Activated T-helper 9 cell treated with anti-CD3 and anti-CD28 coated beads, Interleukin-2, amount 50 U/mL, for 16 hours (primary cell): ENCODE data around the gene ASCL2.
"Not testable (repeated sequence)": the region's sequence is repeated elsewhere in the genome, so short reads cannot be mapped to it uniquely, and the experiment has no call there.

Source experiments
- DNase-seq: peaks from one replicate; pipeline ENCODE4 v3.0.0-alpha.2; 2020; ENCODE audit warnings: low read depth

Gene ASCL2

DNA sequence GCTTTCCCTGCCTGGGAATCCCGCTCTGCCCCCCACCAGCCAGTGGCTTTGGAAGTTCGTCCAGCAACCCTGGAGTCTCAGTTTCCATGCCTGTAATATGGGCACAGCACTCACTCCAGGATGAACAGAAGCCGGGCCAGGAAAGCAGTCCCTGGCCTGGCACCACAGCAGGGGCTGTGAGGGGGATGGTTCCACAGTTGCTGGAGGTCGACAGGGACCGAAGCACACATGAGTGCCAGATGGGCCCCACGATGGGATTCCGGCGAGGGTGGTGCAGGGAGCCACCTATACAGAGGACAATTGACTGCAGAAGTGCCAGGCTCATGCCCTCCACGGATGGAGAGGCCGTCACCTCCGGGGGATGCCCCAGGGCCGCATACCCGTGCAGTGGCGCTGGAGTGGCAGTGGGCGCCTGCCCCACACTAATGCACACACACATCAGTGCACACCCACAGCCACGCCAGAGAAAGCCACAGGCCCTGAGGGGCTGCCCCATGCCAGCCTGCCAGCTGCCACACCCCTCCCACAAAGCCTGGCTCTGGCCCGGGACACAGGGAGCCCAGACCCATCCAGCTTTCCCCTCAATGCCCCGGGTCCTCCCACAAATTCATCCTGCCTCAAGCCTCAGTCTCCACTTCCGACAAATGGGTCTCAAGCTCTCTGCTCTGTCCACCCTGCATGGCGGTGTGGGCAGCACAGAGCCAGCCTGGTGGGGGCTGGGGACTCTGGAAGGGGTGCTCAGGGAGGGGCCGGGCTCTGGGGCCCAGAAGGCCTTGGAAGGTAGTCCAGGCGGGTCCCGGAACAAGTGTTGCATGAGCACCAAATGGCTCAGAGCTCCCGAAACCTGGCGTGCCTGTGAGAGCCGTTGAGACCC is 9.7 kb downstream of the ASCL2 start:
- no peak for DNase-seq

DNA sequence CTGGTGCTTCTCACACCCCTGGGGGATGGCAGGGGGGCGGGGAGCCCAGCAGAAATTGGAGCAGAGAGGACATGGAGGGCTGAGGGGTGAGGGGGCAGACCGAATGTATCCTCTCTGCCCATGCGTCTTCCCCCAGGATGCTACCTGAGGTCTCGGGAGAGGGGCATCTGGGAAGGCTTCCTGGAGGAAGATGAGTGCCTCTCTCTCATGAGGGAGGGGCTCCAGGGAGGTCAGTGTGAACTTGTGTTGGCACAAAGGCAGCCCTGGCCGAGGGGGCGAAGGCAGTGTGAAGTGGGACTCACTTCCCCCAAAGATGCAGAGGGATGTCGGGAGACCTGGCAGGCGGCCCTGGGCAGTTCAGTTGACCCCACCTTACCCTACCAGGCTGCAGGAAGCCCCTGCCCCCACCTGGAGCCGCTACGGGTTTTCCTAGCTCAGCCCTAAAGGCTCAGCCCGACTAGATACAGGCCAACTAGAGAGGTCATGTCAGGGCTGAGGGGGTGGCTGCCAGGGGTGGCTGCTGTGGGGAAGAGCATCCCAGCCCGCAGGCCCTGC is 10.4 kb downstream of the ASCL2 start:
- no peak for DNase-seq

DNA sequence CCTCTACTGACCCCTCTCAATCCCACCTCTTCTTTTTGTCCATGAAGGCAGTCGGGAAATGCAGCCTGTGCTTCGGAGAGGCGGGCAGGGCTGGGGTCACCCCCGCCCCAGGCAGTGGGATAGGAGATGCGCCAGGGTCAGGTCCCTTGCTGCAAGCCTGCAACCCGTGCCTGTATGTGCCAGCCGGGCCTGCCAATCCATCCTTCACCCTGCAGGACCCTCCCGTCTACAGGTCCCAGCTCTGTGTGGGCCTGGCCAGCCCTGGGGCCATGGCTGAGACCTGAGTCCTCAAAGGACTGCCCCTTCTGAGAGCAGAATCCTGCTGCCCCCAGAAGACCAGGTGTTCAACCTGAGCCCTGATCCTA is 10.9 kb downstream of the ASCL2 start:
- no peak for DNase-seq

DNA sequence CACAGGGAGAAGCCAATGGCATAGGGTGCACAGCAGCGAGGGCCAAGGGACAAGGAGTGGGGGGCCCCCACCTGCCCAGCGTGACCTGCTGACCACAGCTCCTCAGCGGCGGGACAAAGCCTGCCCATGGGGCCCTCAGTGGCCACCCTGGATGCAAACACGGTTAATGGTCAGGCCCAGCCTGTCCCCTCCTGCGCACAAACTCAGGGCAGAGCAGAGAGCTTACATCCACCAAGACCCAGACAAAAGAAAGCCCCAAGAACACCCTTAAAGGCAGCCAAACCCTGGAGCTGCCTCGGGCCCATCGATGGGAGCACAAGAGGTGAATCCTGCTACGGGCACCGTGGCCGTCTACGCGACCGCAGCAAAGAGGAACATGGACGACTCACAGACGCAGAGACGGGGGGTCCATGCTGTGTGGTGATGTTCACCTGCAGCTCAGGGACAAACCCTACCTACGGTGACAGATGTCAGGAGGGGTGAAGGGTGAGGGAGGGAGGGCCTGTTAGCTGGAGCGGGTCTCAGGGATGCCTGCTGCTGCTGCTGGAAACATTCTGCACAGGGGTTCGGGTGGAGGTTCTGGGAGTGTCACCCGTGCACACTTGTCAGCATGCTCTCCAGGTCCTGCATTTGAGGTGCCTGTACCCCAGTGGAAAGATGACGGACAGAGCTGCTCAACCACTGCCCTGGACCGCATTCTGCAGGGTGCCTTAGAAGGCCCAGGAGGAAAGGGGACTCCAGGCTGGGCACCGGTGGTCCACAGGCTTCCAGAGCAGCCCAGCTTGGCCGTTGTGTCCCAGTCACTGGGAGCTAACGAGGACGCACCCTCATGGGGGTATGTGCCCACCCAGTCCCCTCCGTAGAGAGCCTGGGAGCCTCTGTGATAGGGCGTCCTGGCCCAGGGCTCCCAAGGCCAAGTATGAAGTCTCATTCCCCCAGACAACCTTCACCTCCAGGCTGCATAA is 11.6 kb downstream of the ASCL2 start:
- no peak for DNase-seq

DNA sequence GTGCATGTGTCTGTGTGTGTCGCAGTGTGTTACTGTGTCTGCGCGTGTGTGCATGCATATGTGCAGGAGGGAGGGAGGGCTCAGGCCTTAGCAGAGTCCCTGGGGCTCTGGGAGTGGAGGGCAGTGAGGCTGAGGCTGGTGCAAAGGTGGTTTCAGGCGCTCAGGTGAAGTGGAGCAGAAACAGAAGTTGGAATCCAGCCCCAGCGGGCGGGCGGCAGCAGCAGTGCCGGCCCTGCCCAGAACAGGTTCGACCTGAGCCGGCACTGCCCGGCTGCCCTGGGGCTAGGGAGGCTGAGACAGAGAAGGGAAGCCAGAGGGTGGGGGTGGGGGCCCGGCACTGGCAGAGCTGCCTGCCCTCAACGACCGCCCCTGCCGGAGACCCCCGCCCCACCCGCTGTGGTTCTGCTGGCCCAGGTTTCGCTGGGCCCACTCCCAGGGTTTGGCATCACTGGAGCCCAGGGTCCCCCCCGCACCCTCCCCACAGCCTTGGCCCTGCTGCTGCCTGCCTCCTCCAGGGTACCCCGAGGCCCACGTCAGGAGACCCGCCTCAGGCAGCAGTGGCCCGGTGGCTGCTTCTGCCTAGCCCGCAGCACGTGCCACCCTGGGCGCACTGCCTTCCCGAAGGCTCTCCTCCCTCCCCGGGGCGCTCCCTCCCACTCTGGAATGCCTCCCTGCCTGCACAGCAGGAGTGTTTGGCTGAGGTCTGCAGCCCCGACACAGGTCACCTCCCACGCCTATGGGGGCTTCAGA is 13.3 kb downstream of the ASCL2 start:
- DNase-seq, result no peak

DNA sequence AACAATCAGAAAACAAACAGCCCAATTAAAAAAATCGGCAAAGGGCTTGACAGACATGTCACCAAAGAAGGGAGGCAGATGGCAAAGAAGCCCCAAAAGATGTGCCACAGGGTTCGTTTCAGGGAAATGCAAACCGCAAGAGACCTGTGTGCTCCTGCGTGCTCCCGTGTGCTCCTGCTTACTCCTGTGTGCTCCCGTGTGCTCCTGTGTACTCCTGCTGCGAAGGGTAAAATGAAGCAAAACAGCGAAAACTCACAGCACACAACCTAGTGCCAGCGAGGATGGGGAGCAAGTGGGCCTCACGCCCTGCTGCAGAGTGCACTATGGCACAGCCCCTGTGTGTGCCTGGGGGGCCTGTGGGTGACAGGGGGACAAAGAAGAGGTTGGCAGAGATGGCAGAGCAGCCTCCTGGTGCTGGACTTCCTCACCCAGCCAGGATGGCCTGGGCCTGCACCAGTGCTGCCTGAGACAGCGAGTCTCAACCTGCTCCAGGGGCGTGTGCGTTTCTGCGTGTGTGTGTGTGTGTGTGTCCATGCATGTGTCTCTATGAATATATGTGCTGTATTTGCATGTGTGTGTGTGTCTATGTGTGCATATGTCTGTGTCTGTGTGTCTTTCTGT is 14.0 kb downstream of the ASCL2 start:
- DNase-seq, result no peak

DNA sequence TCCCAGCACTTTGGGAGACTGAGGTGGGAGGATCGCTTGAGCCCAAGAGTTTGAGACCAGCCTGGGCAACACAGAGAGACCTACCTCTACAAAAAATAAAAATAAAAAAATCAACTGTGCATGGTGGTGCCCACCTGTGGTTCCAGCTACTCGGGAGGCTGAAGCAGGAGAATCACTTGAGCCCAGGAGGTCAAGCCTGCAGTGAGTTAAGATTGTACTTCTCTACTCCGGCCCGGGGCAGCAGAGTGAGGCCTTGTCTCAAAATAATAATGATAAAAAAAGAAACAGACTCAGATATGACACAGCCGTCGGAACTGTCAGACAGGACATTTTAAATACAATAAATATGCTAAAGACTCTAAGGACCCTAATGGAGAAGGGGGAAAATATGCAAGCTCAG is 18.4 kb downstream of the ASCL2 start:
- no peak for DNase-seq

DNA sequence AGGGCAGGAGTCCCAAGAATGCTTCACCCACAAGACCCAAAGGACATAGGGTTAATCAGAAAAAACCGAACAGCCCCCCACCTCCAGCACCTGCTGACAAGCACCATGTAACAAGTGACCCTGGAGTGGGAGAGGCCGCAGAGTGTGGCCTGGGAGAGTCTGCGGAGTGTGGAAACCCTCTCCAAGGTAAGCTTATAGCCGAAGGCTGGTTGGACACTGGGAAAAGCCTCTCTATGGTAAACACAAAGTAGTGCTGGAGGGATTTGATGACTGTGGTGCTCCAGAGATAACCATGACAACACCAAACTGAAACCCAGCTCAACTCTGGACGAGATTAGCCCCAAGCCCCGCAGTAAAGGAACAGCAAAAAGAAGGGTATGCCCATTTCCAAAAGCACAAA is 19.2 kb downstream of the ASCL2 start:
- DNase-seq, result no peak

DNA sequence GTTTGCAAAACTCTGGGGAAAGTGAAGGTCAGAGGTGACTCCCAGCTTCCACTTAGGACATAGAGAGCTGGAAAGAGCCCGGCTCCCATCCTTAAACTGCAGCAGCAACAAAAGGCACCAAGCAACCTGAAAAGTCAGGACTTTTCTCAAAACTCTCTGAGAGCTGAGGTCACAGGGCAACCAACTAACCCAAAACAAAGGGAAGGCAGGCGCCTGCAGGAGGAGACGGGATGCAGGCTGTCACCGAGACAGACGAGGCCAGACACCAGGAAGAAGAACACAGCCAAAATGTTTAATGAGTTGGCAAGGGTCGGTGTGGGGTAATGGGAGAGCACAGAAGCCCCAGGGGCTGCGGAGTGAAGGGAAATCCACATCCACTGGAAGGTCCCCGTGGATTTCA is 19.9 kb downstream of the ASCL2 start:
- no peak for DNase-seq

DNA sequence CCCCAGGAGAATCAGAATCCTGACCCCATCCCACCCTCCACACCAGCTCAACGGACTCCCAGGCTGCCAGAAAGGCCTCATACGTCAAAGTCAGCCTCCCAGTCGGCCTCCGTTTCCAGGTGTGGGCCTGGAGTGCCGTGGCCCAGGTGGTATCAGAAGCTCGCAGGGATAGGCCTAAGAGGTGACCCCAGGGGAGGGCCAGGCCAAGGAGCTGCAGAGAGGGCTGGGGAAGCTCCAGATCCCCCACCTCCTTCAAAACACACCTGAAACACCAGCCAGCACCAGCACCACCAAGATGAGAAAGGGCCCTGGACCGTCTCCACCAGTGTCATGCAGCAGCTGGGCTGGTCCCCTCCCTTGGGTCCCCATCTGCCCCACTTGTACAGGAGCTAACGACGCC is 20.3 kb downstream of the ASCL2 start:
- no peak for DNase-seq

DNA sequence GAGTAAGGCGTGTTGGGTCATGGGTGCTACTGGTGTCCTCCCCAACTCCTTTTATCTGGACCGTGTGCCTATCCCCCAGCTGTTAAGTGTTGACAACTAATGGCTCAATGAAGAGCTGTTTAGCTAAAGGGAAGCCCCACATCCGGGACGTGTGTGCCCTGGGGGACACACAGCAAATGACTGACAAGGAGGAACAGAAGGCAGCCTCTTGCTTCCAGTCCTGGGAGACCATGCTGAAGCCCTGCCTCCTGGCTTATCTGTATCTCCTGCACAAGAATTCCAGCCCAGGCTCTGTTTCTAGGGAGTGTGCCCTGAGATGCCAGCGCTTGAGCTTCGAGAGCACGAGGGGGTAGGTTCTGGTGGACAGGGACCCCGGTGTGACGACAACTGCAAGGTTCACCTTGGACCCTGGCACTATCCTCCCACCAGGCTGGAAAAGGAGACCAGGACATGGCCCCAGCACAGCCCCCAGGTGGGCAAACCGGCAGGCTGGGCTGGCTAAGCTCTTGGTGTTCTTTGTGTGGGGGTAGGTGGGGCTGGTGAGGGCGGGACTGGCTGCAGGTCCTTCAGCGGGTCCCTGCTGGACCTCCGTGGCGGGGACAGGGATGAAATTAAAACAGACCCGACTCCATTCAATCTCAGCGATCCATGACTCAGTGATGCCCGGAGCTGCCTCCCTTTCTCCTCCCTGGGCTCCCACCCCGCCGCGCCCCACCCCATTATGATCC is 21.0 kb downstream of the ASCL2 start:
- no peak for DNase-seq

DNA sequence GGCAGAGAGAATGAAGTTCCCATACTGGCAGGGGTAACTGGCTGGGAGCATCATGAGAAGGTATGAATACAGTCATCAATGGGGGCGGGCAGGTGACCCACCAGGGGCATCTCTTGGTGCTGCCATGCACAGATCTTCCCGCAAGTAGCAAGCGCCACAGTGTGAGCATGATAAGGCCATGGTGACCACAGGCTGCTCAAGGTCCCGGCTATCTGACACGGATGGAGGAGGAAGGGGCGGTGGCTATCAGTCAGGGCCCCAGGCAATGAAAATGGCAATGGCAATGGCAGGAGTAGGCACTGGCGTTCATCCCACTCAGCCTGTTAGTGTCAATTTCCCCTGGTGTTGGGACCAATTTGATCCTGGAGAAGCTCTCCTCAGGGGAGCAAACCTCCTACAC is 21.6 kb downstream of the ASCL2 start:
- DNase-seq, result no peak

DNA sequence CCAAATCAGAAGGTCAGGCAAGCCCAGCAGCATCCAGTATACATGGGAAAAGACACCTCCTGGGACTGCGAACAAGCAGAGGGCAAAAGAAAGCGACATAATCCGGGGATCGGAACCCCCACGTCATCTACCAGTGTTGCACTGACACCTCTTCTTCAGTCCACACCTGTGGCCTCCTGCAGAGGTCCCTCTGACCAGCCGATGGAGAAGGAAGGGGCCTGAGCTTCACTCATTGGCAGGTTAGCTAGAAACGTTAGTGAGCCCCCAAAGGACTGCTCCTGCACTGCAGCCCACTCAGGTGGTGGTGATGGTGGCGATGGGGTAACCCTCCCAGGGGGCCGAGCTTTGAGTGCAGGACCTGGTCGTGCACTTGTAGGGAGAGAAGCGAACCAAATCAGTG is 22.1 kb downstream of the ASCL2 start:
- no peak for DNase-seq

DNA sequence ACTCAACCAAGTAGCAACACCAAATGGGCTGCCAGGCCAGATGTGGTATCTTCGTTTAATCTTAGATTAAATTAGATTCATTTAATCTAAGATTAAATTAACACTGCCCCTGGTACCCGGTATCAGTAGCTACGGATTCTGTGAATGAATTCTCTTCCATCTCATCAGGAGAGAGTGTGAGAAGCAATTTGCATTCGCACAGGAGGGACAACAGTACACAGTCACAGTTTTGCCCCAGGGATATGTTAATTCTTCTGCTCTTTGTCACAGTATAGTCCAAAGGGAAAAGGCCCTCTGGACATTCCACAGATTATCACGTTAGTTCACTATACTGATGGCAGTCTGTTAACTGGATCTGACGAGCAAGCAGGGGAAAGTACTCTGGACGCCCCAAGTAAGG is 22.9 kb downstream of the ASCL2 start:
- DNase-seq, result no peak

DNA sequence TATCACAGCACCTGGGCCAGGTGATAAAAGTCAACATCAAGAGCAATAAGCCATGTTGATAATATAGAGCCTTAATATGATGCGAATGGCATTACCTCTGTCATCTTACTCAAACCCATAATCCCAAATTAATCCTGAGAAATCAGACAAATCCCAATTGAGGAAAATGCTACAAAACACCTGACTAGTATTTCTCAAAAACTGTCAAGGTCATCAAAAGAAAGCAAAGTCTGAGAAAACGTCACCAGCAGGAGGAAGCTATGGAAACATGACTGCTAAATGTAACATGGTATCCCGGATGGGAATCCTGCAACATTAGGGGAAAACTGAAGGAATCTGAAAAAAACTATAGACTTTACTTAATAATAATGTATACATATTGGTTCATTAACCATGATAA is 29.6 kb downstream of the ASCL2 start:
- no peak for DNase-seq

DNA sequence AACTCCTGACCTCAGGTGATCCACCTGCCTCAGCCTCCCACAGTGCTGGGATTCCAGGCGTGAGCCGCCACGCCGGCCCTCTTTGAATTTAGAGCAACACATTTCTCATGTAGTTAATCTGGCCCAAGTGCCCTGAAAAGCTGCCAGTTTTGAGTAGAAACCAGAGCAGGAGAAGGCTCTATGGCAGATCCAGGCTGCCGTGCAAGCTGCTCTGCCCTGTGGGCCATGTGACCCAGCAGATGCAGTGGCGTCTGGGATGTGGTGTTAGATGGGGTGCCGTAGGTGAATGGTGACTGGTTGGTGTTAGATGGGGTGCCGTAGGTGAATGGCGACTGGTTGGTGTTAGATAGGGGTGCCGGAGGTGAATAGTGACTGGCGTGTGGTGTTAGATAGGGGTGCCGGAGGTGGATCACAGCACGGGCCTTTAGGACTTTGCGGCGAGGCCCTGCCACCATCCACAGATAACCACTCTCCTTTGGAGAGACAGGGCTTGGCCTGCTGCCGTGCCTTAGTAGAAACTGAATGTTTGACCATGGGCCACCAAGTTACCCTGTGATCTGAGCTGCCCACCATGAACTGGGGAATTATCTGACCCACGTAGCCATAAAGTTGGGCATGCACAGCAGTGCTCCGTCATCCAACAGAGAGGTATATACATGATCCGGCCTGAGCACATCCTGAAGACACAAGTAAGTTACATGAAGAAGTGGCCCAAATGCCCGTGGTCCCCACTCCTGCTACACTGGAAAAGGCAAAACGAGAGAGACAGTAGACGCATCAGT is 32.7 kb downstream of the ASCL2 start:
- no peak for DNase-seq

DNA sequence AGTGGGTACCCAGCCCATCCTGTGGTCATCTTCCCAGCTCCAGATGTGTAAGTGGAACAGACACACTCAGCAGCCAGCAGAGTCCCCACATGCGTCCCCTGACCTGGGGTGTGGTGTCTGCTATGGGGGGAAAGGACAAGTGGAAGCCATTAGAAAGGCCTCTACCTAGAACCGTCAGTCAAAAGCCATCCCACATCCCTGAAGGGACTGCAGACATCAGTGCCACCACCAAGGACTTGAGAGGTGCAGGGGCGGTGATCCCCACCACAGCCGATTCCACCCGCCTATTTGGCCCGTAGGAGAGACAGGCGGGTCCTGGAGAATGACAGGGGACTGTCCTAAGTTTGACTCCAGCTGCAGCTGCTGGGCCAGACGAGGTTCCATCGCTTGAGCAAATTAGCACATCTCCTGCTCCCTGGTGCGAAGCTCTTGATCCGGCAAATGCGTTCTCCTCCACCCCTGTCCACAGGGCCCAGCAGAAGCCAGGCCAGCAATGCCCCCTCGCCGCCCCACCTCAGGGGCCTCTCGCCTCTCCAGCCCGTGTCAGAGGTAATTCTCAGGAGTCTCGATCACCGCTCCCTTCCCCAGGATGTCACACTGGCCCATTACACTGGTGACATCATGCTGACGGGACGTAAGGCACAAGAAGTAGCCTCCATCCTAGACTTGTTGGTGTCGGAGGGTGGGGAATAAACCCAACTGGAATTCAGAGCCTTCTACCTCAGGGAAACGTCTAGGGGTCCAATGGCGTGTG is 33.8 kb downstream of the ASCL2 start:
- DNase-seq, result not testable (repeated sequence)

DNA sequence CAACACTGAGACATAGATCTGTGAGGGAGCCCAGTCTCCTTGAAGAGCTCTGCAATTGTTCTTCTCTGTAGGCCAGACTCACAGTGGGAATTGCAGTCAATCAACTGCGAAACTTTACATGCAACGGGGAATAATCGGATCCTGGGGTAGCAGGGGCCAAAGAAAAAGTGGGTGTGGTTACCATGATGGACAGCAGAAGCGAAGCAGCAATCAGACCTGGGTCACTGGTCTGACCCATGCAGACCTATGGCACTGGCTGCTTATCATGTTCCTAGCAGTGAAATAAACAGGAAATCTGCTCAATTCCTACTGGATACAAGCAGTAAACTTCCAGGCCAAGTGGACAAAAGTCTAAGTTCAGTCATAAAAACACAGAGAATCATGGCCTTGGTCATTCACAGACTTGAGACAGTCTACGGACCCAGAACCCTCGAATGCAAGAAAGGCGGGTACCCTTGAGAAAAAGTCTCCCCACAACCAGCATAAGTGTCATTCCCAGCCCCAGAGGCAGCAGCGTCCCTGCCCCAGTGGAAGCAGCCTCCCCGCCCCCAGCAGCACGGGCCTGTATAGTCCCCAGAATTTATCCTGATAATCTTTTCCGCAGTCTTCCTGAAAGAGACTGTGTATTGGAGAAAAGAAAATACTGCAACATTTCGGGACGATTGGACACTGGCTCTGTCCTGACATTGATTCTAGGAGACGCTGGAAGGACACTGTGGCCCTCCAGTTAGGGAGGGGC is 34.6 kb downstream of the ASCL2 start:
- no peak for DNase-seq

DNA sequence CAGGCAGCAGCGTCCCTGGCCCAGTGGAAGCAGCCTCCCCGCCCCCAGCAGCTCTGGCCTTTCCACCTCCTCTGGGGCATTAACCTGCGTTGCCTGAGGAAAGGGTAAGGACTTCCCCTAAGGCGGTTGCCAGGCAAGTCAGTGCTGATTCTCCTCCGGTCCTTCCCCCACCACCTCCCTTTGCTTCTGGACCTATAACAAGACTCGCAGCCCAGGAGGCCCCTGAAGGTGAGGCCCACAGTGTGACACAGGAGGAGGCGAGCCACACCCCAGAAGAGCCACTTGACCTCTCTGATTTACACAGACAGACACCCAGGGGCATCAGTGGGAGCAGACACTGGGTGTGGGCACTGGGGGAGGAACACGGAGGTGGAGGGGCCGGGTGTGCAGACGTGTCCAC is 35.4 kb downstream of the ASCL2 start:
- no peak for DNase-seq
